ENCODE measurements around the gene LSM12. TPM values are rescaled to one million over a fixed set of nuclear protein-coding genes. Genes with fewer than 3 reads are reported as not detected.

LSM12 gene
- total RNA-seq, 2 experiments from 2014 or later = 34.6 to 36.1 TPM

DNA sequence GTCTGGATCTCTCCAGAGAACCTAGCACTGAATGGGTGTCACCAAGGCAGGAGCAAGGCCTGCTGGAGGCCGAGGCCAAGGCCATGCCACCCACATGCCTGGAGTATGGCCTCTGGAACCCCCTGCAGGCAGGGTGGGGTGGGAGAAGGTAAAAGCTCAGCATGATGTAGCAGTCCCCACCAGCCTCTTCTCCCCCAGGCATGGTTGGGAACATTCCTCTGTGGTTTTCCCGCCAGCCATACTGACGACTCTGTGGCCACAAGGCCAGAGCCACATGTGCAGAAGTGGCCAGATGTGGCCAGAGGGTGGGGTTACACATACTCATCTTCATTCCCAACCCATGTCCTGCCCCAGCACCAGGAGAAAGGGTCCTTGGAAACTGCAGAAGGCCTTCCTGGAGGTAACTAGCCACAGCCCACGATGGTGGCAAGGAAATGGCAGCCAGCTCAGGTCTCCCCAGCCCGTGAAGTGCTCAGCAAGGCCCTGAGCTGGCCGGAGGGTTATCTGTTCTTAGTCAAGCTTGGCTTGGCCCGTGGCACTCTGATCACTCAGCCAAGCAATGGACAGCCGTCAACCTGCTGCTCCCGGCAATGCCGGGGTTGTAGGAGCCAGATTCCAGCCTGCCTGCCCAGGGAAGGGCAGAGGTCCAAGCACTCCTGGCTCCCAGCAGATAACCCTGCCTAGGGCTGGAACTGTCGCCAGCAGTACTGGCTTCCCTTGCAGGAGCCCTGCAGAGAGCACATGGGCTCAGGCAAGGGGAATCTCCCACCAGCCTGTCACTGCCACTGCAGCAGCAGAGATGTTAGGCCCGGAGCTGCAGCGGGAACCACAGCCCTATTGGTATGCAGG, 30.9 kb upstream of the LSM12 start:
- H3K4me1 ChIP-seq (ENCODE audit: insufficient read depth, low read length) = peaks cover 20% of the 10 kb centered on the region
- no peaks in the 10 kb centered on the region for H3K9me3 ChIP-seq (ENCODE audit: control insufficient read depth in 1 of 2, insufficient read depth in 1 of 2, low read length in 2 of 2)
- H3K27ac Mint-ChIP-seq = no peak overlapping the region
- intact Hi-C loops (cut with DNase I, micrococcal nuclease) = no loop called here
- H3K36me3 Mint-ChIP-seq (ENCODE audit: low read depth) = peaks cover 11% of the 10 kb centered on the region
- DNase-seq (no peak), ATAC-seq (ENCODE audit: poor library complexity) (no peak)
- H3K9me3 Mint-ChIP-seq = no peaks in the 10 kb centered on the region
- peaks cover 13% of the 10 kb centered on the region for H3K36me3 ChIP-seq (ENCODE audit: insufficient read depth, low read length)
- H3K4me3 Mint-ChIP-seq = no peak overlapping the region
- H3K27me3 ChIP-seq (ENCODE audit: control insufficient read depth in 1 of 2, insufficient read depth in 2 of 2, low read length in 2 of 2) = no peaks in the 10 kb centered on the region
- H3K27ac ChIP-seq (ENCODE audit: low read depth in 1 of 2, low read length in 2 of 2) = no peak overlapping the region
- H3K4me3 ChIP-seq (ENCODE audit: low read length) = no peak overlapping the region
- POLR2A ChIA-PET = interaction anchor here (1.7 kb wide), 1 partner anchor 26 kb away, joined by 4 read pairs; the partner anchor contains the start of gene HDAC5
- H3K4me1 Mint-ChIP-seq (ENCODE audit: low read depth) = peaks cover 19% of the 10 kb centered on the region
- TF ChIP-seq, protein P1, sequence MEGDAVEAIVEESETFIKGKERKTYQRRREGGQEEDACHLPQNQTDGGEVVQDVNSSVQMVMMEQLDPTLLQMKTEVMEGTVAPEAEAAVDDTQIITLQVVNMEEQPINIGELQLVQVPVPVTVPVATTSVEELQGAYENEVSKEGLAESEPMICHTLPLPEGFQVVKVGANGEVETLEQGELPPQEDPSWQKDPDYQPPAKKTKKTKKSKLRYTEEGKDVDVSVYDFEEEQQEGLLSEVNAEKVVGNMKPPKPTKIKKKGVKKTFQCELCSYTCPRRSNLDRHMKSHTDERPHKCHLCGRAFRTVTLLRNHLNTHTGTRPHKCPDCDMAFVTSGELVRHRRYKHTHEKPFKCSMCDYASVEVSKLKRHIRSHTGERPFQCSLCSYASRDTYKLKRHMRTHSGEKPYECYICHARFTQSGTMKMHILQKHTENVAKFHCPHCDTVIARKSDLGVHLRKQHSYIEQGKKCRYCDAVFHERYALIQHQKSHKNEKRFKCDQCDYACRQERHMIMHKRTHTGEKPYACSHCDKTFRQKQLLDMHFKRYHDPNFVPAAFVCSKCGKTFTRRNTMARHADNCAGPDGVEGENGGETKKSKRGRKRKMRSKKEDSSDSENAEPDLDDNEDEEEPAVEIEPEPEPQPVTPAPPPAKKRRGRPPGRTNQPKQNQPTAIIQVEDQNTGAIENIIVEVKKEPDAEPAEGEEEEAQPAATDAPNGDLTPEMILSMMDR (IDR thresholded peaks at IDR 0.05) = no peak
- H3K27me3 Mint-ChIP-seq = no peaks in the 10 kb centered on the region
- CTCF ChIA-PET = interaction anchor here (1.0 to 1.6 kb wide), 2 partner anchors 17 to 19 kb away, joined by 3 to 4 read pairs; no protein-coding TSS in a partner anchor

DNA sequence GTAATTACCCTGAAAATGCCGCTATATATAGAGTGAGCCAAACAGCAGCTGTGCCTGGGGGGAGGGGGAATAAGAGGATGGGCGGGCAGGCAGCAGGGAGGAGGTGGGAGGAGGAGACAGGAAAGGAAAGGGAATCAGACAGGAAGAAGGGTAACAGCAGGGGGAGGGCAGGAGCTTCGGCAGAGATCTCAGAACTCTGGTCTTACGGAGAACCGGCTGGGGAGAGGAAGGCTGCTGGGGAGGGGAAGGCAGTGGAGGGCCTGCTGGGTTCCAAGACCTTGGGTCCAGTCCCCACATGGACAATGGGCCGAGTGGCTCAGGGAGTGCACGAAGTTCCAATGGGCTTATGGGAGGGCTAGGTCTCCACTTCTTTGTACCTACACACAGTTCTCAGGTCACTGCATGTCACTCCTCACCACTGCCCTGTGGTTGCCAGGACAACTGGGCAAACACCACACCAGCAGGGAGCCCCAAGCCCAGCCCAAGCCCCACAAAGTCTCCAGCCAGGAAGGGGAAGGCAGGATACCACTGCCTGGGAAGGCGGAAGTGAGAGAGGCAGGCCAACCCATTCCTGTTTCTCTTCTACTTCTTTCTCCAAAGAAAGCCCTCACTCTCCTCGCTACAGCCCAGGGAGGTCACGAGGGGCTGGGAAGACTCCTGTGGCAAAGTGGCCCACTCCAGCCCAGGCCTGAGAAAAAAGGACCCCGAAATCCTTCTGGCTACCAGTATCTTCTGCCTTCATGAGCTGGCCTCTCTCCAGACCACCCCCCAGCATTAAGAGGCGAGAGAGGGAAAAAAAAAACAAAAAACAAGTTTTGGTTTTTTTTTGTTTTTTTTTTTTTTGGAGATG, 29.4 kb upstream of the LSM12 start:
- Mint-ChIP-seq H3K36me3 (ENCODE audit: low read depth) (peaks cover 21% of the 10 kb centered on the region), H3K9me3 (no peaks in the 10 kb centered on the region), H3K27ac (no peak overlapping the region), H3K4me1 (ENCODE audit: low read depth) (peaks cover 15% of the 10 kb centered on the region), H3K27me3 (no peaks in the 10 kb centered on the region), H3K4me3 (no peak overlapping the region)
- H3K36me3 ChIP-seq (ENCODE audit: insufficient read depth, low read length) = peaks cover 28% of the 10 kb centered on the region
- H3K4me1 ChIP-seq (ENCODE audit: insufficient read depth, low read length) = peaks cover 20% of the 10 kb centered on the region
- no peak overlapping the region for H3K27ac ChIP-seq (ENCODE audit: low read depth in 1 of 2, low read length in 2 of 2)
- POLR2A ChIA-PET = interaction anchor here (1.7 kb wide), 1 partner anchor 27 kb away, joined by 4 read pairs; the partner anchor contains the start of gene HDAC5
- intact Hi-C loops (cut with DNase I, micrococcal nuclease) = no loop called here
- H3K4me3 ChIP-seq (ENCODE audit: low read length) = no peak overlapping the region
- TF ChIP-seq, protein P1 (IDR thresholded peaks at IDR 0.05) = no peak
- DNase-seq (peak in 1 of 14 experiments; percentile 34), ATAC-seq (ENCODE audit: poor library complexity) (peak; percentile 16)
- CTCF ChIA-PET = interaction anchor here (1.0 kb wide), 1 partner anchor 20 kb away, joined by 3 read pairs; no protein-coding TSS in a partner anchor
- no peaks in the 10 kb centered on the region for H3K27me3 ChIP-seq (ENCODE audit: control insufficient read depth in 1 of 2, insufficient read depth in 2 of 2, low read length in 2 of 2)
- H3K9me3 ChIP-seq (ENCODE audit: control insufficient read depth in 1 of 2, insufficient read depth in 1 of 2, low read length in 2 of 2) = no peaks in the 10 kb centered on the region

DNA sequence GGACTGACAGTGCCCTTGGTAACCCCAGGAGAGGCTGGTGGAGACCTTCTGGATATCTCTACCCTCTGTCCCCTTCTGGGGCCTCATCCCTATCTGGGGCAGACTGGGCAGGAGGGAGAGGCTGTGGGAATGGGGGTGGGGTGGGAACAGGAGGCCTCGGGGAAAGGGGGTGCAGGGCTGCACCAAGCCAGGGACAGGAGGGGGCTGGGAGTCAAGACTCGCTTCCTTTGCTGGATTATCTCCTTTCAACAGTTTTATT, 28.8 kb upstream of the LSM12 start:
- H3K4me3 Mint-ChIP-seq = no peak overlapping the region
- intact Hi-C loops (cut with DNase I, micrococcal nuclease) = no loop called here
- no peak for DNase-seq
- peaks cover 20% of the 10 kb centered on the region for H3K4me1 ChIP-seq (ENCODE audit: insufficient read depth, low read length)
- ChIA-PET POLR2A (no interaction called here), CTCF (no interaction called here)
- H3K27ac Mint-ChIP-seq = no peak overlapping the region
- peaks cover 21% of the 10 kb centered on the region for H3K36me3 Mint-ChIP-seq (ENCODE audit: low read depth)
- no peak overlapping the region for H3K4me3 ChIP-seq (ENCODE audit: low read length)
- H3K27ac ChIP-seq (ENCODE audit: low read depth in 1 of 2, low read length in 2 of 2) = no peak overlapping the region
- H3K36me3 ChIP-seq (ENCODE audit: insufficient read depth, low read length) = peaks cover 29% of the 10 kb centered on the region
- TF ChIP-seq, protein P1 (IDR thresholded peaks at IDR 0.05) = no peak
- no peaks in the 10 kb centered on the region for H3K9me3 Mint-ChIP-seq
- no peaks in the 10 kb centered on the region for H3K9me3 ChIP-seq (ENCODE audit: control insufficient read depth in 1 of 2, insufficient read depth in 1 of 2, low read length in 2 of 2)
- H3K27me3 Mint-ChIP-seq = no peaks in the 10 kb centered on the region
- no peak for ATAC-seq (ENCODE audit: poor library complexity)
- peaks cover 15% of the 10 kb centered on the region for H3K4me1 Mint-ChIP-seq (ENCODE audit: low read depth)
- no peaks in the 10 kb centered on the region for H3K27me3 ChIP-seq (ENCODE audit: control insufficient read depth in 1 of 2, insufficient read depth in 2 of 2, low read length in 2 of 2)

All from CD4-positive, alpha-beta T cell (primary cell).